SK-N-SH (cell line): ENCODE data around the gene FCMR.

Experiments
- CTCF ChIP-seq: fragments of 200-600 bp; sonication (generic); IDR thresholded peaks from 2 replicates; pipeline ENCODE4 v1.6.1; 2017; ENCODE audit warnings: antibody characterized with exemption, mild to moderate bottlenecking, moderate library complexity
- ELF1 ChIP-seq: IDR thresholded peaks from 2 replicates; pipeline ENCODE4 v1.4.0; 2012
- EZH2phosphoT487 ChIP-seq: fragments of 200-600 bp; sonication (generic); IDR thresholded peaks from 2 replicates; pipeline ENCODE4 v1.6.1; 2017; ENCODE audit warnings: low read depth, mixed run types, mild to moderate bottlenecking, antibody characterized with exemption, moderate library complexity, borderline replicate concordance
- FOXJ3 ChIP-seq: sonication (generic); formaldehyde crosslinking; IDR thresholded peaks from 2 replicates; pipeline ENCODE4 v1.5.1; 2020; ENCODE audit warnings: mild to moderate bottlenecking, missing genetic modification reagents
- MAX ChIP-seq: IDR thresholded peaks from 2 replicates; pipeline ENCODE4 v1.4.0; 2012; ENCODE audit warnings: low read depth
- TAF1 ChIP-seq: IDR thresholded peaks from 2 replicates; pipeline ENCODE4 v1.6.1; 2012; ENCODE audit warnings: low read depth, mild to moderate bottlenecking, low read length, moderate library complexity, borderline replicate concordance

GRCh38 chr1:206893380-206893779 is 28.4 kb downstream of the FCMR start:
- TF ChIP-seq CTCF: no peak
- TF ChIP-seq TAF1: no peak
- TF ChIP-seq EZH2phosphoT487: no peak
- no peak for TF ChIP-seq MAX
- TF ChIP-seq ELF1: no peak
- TF ChIP-seq FOXJ3: no peak
